Measurements from ENCODE around the gene RXFP1.

DNA sequence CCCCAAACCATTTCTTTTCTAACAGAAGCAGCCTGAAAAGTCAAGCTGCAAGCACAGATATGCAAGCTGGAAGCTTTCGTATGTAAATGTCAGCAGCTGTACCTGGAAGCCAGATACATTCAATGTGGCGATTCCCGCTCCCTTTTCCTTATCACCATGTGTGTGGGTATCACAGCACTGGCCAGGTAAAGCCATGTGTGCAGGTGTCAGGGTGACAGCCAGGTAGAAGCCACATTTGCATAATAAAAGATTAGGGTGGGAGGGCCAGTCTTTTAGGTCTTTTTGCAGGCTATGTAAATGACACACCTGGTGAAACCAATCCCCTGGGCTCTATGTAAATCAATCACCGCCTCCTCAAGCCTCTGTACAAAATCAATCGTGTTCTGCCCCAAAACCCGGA is 50.1 kb downstream of the RXFP1 start:
- TF ChIP-seq, protein P1, sequence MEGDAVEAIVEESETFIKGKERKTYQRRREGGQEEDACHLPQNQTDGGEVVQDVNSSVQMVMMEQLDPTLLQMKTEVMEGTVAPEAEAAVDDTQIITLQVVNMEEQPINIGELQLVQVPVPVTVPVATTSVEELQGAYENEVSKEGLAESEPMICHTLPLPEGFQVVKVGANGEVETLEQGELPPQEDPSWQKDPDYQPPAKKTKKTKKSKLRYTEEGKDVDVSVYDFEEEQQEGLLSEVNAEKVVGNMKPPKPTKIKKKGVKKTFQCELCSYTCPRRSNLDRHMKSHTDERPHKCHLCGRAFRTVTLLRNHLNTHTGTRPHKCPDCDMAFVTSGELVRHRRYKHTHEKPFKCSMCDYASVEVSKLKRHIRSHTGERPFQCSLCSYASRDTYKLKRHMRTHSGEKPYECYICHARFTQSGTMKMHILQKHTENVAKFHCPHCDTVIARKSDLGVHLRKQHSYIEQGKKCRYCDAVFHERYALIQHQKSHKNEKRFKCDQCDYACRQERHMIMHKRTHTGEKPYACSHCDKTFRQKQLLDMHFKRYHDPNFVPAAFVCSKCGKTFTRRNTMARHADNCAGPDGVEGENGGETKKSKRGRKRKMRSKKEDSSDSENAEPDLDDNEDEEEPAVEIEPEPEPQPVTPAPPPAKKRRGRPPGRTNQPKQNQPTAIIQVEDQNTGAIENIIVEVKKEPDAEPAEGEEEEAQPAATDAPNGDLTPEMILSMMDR (IDR thresholded peaks at IDR 0.05) = no peak
- TF ChIP-seq POLR2A (IDR thresholded peaks at IDR 0.05) = no peak

Measured in body of pancreas (tissue), 4 donors.